T-helper 1 cell treated with Interleukin-12 subunit alpha and Interleukin-12 subunit beta and Interleukin-4 antibody, amounts not matched to agents 30 μg/mL and 1 μg/mL, for 36 hours (primary cell): ENCODE data around the gene IQCF2.
A peak's percentile ranks its signal among the peaks of the same experiment; 100 is the strongest.
"Not testable (repeated sequence)": the region's sequence is repeated elsewhere in the genome, so short reads cannot be mapped to it uniquely, and the experiment has no call there.

Experiments used
- H3K27ac Mint-ChIP-seq: one replicate; pipeline ENCODE4 v1.8.0; 2021; ENCODE audit warnings: mild to moderate bottlenecking, mixed read lengths
- H3K27me3 Mint-ChIP-seq: one replicate; pipeline ENCODE4 v1.8.0; 2021; ENCODE audit warnings: low read depth, mixed read lengths
- H3K36me3 Mint-ChIP-seq: one replicate; pipeline ENCODE4 v1.8.0; 2021; ENCODE audit warnings: low read depth, mixed read lengths
- H3K4me1 Mint-ChIP-seq: one replicate; pipeline ENCODE4 v1.8.0; 2021; ENCODE audit warnings: low read depth, mixed read lengths
- H3K4me3 Mint-ChIP-seq: one replicate; pipeline ENCODE4 v1.8.0; 2021; ENCODE audit warnings: mild to moderate bottlenecking, moderate library complexity, mixed read lengths
- H3K9me3 Mint-ChIP-seq: one replicate; pipeline ENCODE4 v1.8.0; 2021; ENCODE audit warnings: mixed read lengths

The IQCF2 gene

GRCh38 chr3:51860703-51861665, at the start of gene IQCF2:
Gene IQCF2, plus strand, starts transcription at chr3:51861615. Its CDS starts 52 bp downstream, at chr3:51861667.
- Mint-ChIP-seq H3K27me3 (peaks cover 9% of the 10 kb centered on the region), H3K9me3 (no peaks in the 10 kb centered on the region), H3K4me3 (no peak within 1 kb of the TSS), H3K27ac (no peak within 1 kb of the TSS), H3K4me1 (no peaks in the 10 kb centered on the region), H3K36me3 (no peaks in the 10 kb centered on the region)

GRCh38 chr3:51813539-51813938, 47.9 kb upstream of the IQCF2 start:
- no peaks in the 10 kb centered on the region for H3K4me1 Mint-ChIP-seq
- peaks cover 10% of the 10 kb centered on the region for H3K27me3 Mint-ChIP-seq
- H3K4me3 Mint-ChIP-seq, result no peak overlapping the region
- peaks cover 4% of the 10 kb centered on the region for H3K9me3 Mint-ChIP-seq
- no peaks in the 10 kb centered on the region for H3K36me3 Mint-ChIP-seq
- no peak overlapping the region for H3K27ac Mint-ChIP-seq

GRCh38 chr3:51814034-51814433, 47.4 kb upstream of the IQCF2 start:
- no peaks in the 10 kb centered on the region for H3K36me3 Mint-ChIP-seq
- H3K4me3 Mint-ChIP-seq, result no peak overlapping the region
- peaks cover 4% of the 10 kb centered on the region for H3K9me3 Mint-ChIP-seq
- no peak overlapping the region for H3K27ac Mint-ChIP-seq
- H3K4me1 Mint-ChIP-seq, result no peaks in the 10 kb centered on the region
- peaks cover 10% of the 10 kb centered on the region for H3K27me3 Mint-ChIP-seq

GRCh38 chr3:51815614-51816013, 45.8 kb upstream of the IQCF2 start:
- H3K4me1 Mint-ChIP-seq, result peaks cover under 1% of the 10 kb centered on the region
- H3K36me3 Mint-ChIP-seq, result no peaks in the 10 kb centered on the region
- no peak overlapping the region for H3K4me3 Mint-ChIP-seq

GRCh38 chr3:51816723-51817122, 44.7 kb upstream of the IQCF2 start:
- H3K27me3 Mint-ChIP-seq, result peaks cover 14% of the 10 kb centered on the region
- H3K27ac Mint-ChIP-seq, result no peak overlapping the region
- no peaks in the 10 kb centered on the region for H3K36me3 Mint-ChIP-seq
- H3K4me1 Mint-ChIP-seq, result peaks cover 4% of the 10 kb centered on the region
- peaks cover 10% of the 10 kb centered on the region for H3K9me3 Mint-ChIP-seq
- H3K4me3 Mint-ChIP-seq, result no peak overlapping the region

More at GRCh38 chr3:51815614-51816013, 45.8 kb upstream of the IQCF2 start:
- peaks cover 14% of the 10 kb centered on the region for H3K27me3 Mint-ChIP-seq
- no peak overlapping the region for H3K27ac Mint-ChIP-seq
- H3K9me3 Mint-ChIP-seq, result peaks cover 8% of the 10 kb centered on the region

- no peaks in the 10 kb centered on the region for H3K36me3 Mint-ChIP-seq
- peak overlapping the region; percentile 16 for H3K27ac Mint-ChIP-seq
- H3K4me3 Mint-ChIP-seq, result no peak overlapping the region
- peaks cover 12% of the 10 kb centered on the region for H3K9me3 Mint-ChIP-seq
- peaks cover 4% of the 10 kb centered on the region for H3K4me1 Mint-ChIP-seq
- H3K27me3 Mint-ChIP-seq, result peaks cover 14% of the 10 kb centered on the region
Measured at GRCh38 chr3:51817375-51817774, 44.0 kb upstream of the IQCF2 start.

- no peak overlapping the region for H3K4me3 Mint-ChIP-seq
- H3K27me3 Mint-ChIP-seq, result peaks cover 18% of the 10 kb centered on the region
Measured at GRCh38 chr3:51819151-51819550, 42.3 kb upstream of the IQCF2 start.

GRCh38 chr3:51819709-51820406, 41.6 kb upstream of the IQCF2 start:
- Mint-ChIP-seq H3K36me3 (no peaks in the 10 kb centered on the region), H3K27me3 (peaks cover 15% of the 10 kb centered on the region), H3K4me1 (peaks cover 7% of the 10 kb centered on the region), H3K27ac (no peak overlapping the region), H3K9me3 (peaks cover 12% of the 10 kb centered on the region), H3K4me3 (no peak overlapping the region)

More at GRCh38 chr3:51819151-51819550, 42.3 kb upstream of the IQCF2 start:
- peaks cover 12% of the 10 kb centered on the region for H3K9me3 Mint-ChIP-seq
- H3K4me1 Mint-ChIP-seq, result peaks cover 7% of the 10 kb centered on the region
- H3K27ac Mint-ChIP-seq, result no peak overlapping the region
- H3K36me3 Mint-ChIP-seq, result no peaks in the 10 kb centered on the region

- H3K36me3 Mint-ChIP-seq, result no peaks in the 10 kb centered on the region
- no peak overlapping the region for H3K27ac Mint-ChIP-seq
- peaks cover 28% of the 10 kb centered on the region for H3K27me3 Mint-ChIP-seq
- no peak overlapping the region for H3K4me3 Mint-ChIP-seq
- H3K4me1 Mint-ChIP-seq, result peaks cover under 1% of the 10 kb centered on the region
- H3K9me3 Mint-ChIP-seq, result peaks cover 19% of the 10 kb centered on the region
Measured at GRCh38 chr3:51828297-51828696, 33.1 kb upstream of the IQCF2 start.

- Mint-ChIP-seq H3K4me1 (no peaks in the 10 kb centered on the region), H3K9me3 (peaks cover 19% of the 10 kb centered on the region), H3K4me3 (no peak overlapping the region), H3K36me3 (no peaks in the 10 kb centered on the region), H3K27ac (no peak overlapping the region), H3K27me3 (peaks cover 43% of the 10 kb centered on the region)
Measured at GRCh38 chr3:51830345-51830744, 31.1 kb upstream of the IQCF2 start.

GRCh38 chr3:51830836-51831385, 30.5 kb upstream of the IQCF2 start:
- peaks cover 38% of the 10 kb centered on the region for H3K27me3 Mint-ChIP-seq
- peaks cover 19% of the 10 kb centered on the region for H3K9me3 Mint-ChIP-seq
- no peak overlapping the region for H3K27ac Mint-ChIP-seq
- no peaks in the 10 kb centered on the region for H3K36me3 Mint-ChIP-seq
- H3K4me1 Mint-ChIP-seq, result no peaks in the 10 kb centered on the region
- H3K4me3 Mint-ChIP-seq, result no peak overlapping the region

GRCh38 chr3:51836606-51837005, 24.8 kb upstream of the IQCF2 start:
- no peaks in the 10 kb centered on the region for H3K4me1 Mint-ChIP-seq
- H3K27me3 Mint-ChIP-seq, result peaks cover 39% of the 10 kb centered on the region
- no peak overlapping the region for H3K27ac Mint-ChIP-seq
- no peaks in the 10 kb centered on the region for H3K9me3 Mint-ChIP-seq
- H3K36me3 Mint-ChIP-seq, result no peaks in the 10 kb centered on the region
- no peak overlapping the region for H3K4me3 Mint-ChIP-seq

GRCh38 chr3:51845129-51845528, 16.3 kb upstream of the IQCF2 start:
- H3K4me3 Mint-ChIP-seq, result no peak overlapping the region
- no peaks in the 10 kb centered on the region for H3K36me3 Mint-ChIP-seq
- H3K9me3 Mint-ChIP-seq, result peaks cover 15% of the 10 kb centered on the region
- peaks cover 37% of the 10 kb centered on the region for H3K27me3 Mint-ChIP-seq
- no peak overlapping the region for H3K27ac Mint-ChIP-seq
- H3K4me1 Mint-ChIP-seq, result no peaks in the 10 kb centered on the region

- not testable (repeated sequence) for H3K4me3 Mint-ChIP-seq, H3K9me3 Mint-ChIP-seq, H3K36me3 Mint-ChIP-seq, H3K4me1 Mint-ChIP-seq, H3K27ac Mint-ChIP-seq, H3K27me3 Mint-ChIP-seq
Measured at GRCh38 chr3:51855411-51855810, 6.0 kb upstream of the IQCF2 start.
